Measurements from ENCODE around the gene PLEKHD1. TPM values are rescaled to one million over a fixed set of nuclear protein-coding genes. Genes with fewer than 3 reads are reported as not detected.
A peak's percentile ranks its signal among the peaks of the same experiment; 100 is the strongest.
"Not testable (repeated sequence)": the region's sequence is repeated elsewhere in the genome, so short reads cannot be mapped to it uniquely, and the experiment has no call there.

Gene PLEKHD1
- total RNA-seq, 1 donor from 2014 or later, result 0.37 TPM

DNA sequence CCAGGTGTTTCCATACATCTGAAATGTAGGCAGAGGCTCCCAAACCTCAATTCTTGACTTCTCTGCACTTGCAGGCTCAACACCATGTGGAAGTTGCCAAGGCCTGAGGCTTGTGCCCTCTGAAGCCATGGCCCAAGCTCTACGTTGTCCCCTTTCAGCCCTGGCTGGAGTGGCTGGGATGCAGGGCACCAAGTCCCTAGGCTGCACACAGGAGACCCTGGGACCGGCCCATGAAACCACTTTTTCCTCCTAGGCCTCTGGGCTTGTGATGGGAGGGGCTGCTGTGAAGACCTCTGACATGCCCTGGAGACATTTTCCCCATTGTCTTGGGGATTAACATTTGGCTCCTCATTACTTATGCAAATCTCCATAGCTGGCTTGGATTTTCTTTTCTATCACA lies 6.5 kb upstream of the PLEKHD1 start:
- intact Hi-C loops (cut with micrococcal nuclease); DNase-seq; ATAC-seq: not testable (repeated sequence)

DNA sequence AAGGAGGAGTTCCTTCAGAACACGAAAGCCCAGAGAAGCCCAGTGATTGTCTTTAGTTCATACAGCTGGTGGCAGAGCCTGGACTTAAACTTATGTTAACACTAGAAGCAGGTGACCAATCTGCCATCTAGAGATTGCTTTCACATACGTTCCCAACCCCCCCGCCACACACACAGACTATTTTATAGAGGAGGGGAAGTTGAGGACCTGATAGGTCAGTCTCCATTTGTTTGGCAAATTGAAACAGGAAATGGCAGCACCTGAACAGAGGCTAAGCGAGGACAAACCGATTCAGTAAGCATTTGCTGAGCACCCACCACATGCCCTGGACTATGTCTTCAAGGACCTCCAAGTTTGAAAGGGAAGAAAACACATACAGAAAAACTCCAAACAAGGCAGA lies 4.8 kb upstream of the PLEKHD1 start:
- DNase-seq, result no peak
- no peak for ATAC-seq

DNA sequence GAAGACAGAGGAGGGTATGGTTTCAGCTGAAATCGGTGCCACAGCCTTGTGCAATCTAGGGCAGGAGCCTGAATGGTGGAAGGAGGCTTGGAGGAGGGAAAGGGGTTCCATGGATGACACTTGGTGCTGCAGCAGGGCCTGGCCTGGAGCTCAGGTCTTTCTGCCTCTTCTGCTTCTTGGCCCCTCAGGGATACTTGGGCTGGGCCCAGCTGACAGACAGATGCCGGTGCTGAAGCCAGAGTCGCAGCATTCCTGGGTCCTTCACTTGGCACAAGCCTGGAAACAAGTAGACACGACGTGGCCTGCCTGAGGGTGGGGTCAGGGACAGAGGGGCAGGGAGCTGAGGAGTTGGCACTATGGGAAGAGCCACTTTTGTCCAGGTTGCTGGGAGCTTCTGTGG lies 4.4 kb upstream of the PLEKHD1 start:
- ATAC-seq, result no peak
- intact Hi-C loops (cut with micrococcal nuclease), result no loop called here
- no peak for DNase-seq

More for the DNA sequence above, 4.8 kb upstream of the PLEKHD1 start:
- intact Hi-C loops (cut with micrococcal nuclease), result no loop called here

DNA sequence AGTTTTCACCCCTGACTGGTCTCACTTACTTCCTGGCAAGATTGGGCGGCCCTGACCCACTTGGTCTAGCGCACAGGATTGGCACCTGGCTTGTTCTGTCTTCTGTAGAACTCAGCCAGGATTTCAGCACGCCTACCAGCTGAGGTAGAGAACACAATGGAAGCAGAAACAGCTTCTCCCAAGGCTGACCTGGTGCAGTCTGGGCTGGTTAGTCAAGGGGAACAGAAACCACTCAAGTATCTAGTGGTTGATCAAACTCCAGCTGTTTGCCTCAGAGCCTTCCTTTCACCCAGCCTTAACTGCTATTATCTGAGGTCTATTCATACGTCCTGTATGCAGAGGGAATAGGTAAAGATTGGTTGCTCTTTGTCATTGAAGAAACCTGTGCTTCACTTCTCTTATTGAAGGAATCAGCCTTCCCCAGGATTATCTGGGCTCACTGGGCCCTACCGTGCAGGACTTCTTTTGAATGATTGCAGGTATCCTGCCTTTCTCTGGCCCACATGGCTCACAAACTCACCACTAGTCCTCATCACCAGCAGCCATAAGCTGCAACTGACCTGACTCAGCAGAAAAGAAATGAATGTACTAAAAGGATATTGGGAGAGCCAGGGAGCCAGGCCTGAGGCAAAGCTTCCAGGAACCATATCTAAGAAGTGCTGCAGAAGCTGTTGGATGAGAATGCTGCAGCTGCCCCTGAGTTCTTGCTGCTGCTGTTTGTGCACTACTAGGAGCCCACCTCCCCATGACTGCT lies 2.5 kb upstream of the PLEKHD1 start:
- intact Hi-C loops (cut with micrococcal nuclease), result no loop called here
- no peak for ATAC-seq
- DNase-seq, result no peak

DNA sequence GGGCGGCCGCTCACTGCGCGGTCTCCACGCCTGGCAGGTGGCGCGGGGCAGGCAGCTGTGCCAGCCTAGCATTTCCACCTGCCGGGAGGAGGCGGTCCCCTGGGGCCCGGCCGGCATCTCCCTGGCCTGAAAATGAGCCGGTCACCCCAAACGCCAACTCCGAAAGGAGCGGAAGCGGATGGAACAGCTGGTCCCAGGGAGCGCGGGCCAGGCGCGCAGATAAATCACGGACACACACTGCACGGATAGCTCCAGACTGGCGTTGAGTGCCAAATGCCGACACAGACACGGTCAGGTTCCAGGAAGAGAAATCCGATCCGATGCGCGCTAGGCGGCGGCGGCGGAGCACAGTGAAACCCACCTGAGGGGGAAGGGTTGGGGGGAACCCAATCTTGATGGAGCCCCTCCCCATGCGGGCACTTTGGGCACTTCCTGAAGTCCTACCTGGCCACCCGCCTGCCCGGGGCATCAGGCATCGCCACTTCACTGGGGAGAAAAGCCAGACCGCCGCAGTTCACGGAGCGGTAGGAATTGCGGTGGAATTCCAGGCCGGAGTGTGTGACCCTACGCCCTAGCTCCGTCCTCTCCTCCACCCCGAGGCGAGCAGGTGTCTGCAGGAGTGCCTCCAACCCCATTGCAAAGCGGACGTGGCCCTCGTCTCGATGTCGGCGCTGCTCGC lies 624 bp upstream of the PLEKHD1 start:
- DNase-seq, result peak; percentile 50

DNA sequence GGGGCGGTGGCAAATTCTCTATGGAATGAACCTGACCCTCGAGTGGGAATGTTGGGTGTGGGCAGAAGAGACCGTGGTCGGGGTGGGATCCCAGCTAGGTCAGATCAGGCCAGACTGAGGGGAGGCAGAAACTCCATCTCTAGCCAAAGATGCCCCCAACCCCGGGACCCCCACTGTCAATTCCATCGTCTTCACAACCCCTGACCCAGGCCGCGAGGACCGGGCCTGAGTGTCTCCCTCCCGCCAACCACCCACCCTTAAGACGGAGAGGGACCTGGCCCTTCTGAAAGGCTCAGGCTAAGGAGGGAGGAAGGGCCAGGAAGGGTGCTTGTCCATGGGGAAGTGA lies 760 bp downstream of the PLEKHD1 start:
- no peak for ATAC-seq
- no peak for DNase-seq
- intact Hi-C loops (cut with micrococcal nuclease), result no loop called here

More for the DNA sequence above, 624 bp upstream of the PLEKHD1 start:
- peak; percentile 78 for ATAC-seq
- intact Hi-C loops (cut with micrococcal nuclease), result no loop called here

DNA sequence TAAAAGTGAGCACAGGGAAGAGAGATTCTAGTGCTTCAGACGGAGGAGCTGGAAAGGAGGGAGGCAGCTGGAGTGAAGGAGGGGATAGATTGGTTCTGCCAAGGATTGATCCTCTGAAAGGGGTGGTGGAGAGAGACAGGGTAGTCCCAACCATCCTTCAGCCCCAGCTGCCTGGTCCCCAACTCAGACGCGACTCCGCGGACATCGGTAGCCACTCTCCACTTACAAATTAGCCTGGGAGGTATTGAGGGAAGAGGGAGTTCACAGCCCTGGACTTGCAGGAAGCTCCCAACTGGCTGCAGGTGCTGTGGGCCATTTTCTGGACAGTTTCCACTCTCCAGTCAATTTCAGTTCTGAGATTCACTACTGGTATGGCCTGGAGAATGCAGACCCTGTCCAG lies 1.2 kb downstream of the PLEKHD1 start:
- intact Hi-C loops (cut with micrococcal nuclease), result no loop called here
- no peak for ATAC-seq
- no peak for DNase-seq

DNA sequence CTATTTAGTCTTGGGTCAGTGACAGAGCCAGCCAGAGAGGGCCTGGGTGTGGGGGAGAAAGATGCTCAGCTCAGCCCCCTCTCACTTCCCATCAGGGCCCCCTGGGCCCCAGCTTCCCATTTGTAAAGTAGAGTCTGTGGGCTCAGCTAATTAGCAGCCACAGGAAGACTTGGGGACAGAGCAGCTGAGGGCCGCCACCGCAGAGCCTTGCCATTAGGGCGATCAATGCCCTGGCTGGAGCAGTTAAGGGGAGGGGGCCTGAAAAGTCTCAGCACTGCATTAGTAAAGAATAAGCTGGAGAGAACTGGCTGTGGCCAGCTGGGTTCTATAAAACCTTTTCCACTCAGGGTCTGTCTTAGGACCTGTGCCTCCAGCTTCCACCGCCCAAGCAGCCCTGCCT lies 2.7 kb downstream of the PLEKHD1 start:
- DNase-seq, result no peak
- intact Hi-C loops (cut with micrococcal nuclease), result no loop called here
- no peak for ATAC-seq

DNA sequence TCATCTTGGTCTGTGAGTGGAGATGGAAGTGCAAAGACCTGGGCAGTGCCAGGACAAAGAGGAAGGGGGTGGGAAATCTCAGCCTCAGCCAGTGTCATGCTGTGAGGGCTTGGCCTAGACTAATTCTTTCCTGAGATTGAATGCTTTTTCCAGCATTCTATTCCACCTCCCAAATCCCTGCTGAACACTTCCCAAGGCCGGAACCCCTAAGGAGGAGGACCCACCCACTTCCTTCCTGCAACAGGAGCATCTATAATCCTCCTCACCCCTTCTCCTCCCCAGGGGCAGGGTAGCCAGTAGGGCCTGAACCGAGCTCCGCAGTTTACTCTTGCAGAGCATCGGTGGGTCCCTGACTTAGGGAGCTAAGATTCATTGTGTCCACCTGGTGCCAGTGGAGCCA lies 3.2 kb downstream of the PLEKHD1 start:
- no peak for ATAC-seq
- intact Hi-C loops (cut with micrococcal nuclease), result no loop called here
- no peak for DNase-seq

DNA sequence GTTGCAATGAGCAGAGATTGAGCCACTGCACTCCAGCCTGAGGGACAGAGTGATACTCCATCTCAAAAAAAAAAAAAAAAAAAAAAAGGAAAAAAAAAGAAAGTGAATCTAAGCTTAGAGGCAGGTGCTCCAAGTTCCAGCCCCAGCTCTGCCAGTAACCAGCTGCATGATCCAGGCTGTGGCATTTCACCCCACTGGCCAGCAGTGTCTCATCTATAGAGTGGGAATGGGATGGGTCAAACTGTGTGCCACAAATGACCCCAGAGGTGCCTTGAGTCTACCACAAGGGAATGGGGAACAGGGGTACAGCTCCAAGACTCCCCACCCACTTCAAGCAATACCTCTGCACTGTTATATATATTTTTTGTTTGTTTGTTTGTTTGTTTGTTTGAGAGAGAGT lies 5.0 kb downstream of the PLEKHD1 start:
- DNase-seq, result no peak
- no peak for ATAC-seq
- intact Hi-C loops (cut with micrococcal nuclease), result no loop called here

DNA sequence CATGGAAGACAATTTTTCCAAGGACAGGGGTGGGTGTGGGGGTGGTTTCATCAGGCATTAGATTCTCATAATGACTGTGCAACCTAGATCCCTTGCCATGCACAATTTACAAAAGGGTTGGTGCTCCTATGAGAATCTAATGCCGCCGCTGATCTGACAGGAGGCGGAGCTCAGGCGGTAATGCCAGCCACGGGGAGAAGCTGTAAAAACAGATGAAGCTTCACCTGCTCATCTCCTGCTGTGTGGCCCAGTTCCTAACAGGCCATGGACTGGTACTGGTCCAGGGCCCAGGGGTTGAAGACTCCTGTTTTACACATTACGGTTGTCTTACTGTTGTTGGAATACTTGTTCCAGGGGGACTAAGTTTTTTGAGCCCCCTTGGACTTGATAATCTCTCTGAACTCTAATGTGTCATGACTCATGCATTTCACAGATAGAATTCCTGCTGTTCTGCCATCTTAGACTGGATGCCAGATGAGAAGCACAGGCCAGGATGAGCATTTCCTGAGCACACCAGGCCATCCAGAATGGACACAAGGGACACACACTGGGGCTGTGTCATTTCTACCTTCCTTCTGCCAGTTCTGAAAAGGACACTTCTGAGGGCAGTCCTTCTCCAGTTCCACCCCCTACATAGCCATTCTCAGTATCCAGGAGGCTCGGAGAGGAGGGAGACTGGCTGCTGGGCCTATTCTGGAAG lies 5.8 kb downstream of the PLEKHD1 start:
- intact Hi-C loops (cut with micrococcal nuclease), result no loop called here
- ATAC-seq, result no peak
- no peak for DNase-seq

DNA sequence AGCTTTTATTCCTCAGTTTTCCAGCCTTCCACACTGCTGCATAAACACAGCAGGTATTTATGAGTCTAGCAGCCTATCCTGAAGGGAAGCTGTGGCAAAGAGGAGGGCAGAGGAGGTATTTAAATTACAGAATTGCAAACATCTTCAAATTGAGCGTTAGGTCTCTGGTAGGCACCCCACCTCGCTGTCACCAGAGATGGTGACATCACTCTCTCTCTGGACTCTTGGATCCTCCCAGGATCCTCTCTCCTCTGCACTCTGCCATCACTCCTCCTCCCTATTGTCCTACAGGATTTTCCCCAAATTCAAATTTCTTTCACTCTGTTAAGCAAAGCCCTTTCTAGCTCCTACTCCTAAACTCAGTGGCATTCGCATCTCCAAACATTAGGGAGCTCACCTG lies 6.7 kb downstream of the PLEKHD1 start:
- intact Hi-C loops (cut with micrococcal nuclease), result no loop called here
- DNase-seq, result no peak
- ATAC-seq, result no peak

DNA sequence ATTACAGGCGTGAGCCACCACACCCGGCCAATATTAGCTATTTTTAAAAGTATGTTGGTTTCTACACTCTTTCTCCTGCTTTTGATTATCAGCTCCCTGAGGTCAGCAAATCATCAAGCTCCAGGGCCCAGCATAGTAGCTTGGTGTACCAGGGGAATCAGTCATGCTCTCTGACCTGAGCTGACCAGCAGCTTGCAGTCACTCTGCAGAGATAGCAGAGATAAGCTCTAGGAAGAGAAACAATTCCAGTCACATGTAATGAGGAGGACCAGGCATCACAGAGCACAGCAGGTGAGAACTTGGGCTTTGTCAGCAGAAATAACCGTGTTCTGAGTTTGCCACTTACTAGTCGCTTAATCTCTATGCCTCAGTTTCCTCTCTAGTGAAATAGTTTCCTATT lies 8.5 kb downstream of the PLEKHD1 start:
- ATAC-seq (no peak), DNase-seq (no peak)
- intact Hi-C loops (cut with micrococcal nuclease), result no loop called here

DNA sequence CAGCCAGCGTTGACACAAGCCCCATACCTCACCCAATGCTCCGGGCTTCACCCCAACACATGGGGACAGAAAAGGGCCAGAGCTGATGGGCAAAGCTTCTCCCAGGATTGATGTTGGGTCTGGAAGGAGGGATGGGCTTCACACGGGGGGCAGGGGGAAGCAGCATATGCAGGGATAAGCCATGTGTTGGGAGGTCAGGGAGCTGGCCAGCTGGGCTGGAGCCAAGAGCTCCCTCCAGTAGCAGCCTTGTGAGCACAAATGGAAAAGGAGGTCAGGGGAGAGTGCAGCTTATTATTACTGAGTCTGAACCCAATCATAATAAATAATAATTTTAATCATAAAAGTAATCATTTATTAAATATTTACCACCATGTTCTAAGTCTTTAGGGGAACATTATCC lies 9.3 kb downstream of the PLEKHD1 start:
- ATAC-seq, result no peak
- intact Hi-C loops (cut with micrococcal nuclease), result no loop called here
- no peak for DNase-seq

DNA sequence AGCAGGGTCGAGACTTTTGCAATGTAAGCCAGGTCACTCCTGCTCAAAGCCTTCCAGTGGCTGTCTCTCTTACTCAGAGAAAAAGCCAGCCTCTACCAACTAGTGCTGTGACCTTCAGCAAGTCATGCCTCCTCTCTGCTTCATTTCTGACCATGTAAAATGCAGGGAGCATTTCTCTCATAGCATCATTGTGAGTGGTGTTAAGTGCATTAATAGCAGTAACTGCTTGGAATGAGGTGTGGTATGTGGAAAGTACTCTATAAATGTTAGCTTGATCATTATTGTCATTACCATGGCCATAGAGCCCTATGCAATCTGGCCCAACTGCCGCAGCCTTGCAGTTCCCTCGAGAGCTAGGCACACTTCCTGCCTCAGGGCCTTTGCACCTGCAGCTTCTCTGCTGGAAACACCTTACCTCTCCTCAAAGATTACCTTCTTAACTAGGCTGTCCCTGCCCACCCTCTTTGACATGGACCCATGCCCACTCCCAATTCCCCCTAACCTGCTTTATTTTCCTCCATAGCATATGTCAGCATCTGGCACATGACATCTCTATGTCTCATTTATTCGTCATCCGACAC lies 10.9 kb downstream of the PLEKHD1 start:
- DNase-seq, result no peak
- no peak for ATAC-seq
- intact Hi-C loops (cut with micrococcal nuclease), result no loop called here

DNA sequence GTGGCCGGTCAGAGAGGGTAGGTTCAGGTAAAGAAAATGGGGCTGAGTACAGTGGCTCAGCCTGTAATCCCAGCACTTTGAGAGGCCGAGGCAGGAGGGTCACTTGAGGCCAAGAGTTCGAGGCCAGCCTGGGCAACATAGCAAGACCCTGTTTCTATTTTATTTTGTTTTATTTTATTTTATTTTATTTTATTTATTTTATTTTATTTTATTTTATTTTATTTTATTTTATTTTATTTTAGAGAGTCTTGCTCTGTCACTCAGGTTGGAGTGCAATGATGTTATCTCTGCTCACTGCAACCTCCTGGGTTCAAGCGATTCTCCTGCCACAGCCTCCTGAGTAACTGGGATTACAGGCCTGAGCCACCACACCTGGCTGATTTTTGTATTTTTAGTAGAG lies 13.3 kb downstream of the PLEKHD1 start:
- DNase-seq; ATAC-seq; intact Hi-C loops (cut with micrococcal nuclease): not testable (repeated sequence)

DNA sequence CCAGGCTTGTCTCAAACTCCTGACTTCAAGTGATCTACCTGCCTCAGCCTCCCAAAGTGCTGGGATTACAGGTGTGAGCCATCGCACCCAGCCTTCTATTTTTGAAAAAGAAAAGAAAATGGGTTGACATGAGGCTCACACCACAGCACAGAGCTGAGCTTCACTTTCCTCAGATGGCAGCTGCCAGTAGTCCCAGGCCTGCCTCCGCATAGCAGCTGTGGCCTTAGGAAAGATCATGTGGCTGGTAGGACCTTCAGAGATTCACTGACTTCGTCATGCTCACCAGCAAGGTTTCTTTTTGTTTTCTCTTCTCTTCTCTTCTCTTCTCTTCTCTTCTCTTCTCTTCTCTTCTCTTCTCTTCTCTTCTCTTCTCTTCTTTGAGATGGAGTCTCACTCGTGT lies 13.8 kb downstream of the PLEKHD1 start:
- DNase-seq, result not testable (repeated sequence)

DNA sequence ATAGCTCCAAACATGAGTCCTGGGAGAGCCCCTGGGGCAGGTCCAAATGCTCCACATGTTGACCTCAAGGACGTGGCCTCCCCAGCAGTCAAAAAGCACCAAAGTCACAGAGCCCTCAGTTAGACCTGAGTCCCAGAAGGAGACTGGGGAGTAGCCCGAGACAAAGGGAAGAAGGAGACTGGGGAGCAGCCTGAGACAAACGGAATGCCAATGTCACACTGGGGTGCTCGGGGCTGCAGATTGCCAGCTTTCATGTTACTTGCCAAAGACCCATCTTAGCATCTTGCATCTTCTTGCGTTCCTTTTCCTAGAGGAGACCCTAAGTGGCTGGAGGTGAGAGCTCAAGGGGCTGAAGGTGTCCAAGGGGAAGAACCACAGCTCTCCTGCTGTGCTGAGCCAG lies 14.9 kb downstream of the PLEKHD1 start:
- no peak for DNase-seq
- no peak for ATAC-seq
- intact Hi-C loops (cut with micrococcal nuclease), result no loop called here

More for the DNA sequence above, 13.8 kb downstream of the PLEKHD1 start:
- intact Hi-C loops (cut with micrococcal nuclease); ATAC-seq: not testable (repeated sequence)

DNA sequence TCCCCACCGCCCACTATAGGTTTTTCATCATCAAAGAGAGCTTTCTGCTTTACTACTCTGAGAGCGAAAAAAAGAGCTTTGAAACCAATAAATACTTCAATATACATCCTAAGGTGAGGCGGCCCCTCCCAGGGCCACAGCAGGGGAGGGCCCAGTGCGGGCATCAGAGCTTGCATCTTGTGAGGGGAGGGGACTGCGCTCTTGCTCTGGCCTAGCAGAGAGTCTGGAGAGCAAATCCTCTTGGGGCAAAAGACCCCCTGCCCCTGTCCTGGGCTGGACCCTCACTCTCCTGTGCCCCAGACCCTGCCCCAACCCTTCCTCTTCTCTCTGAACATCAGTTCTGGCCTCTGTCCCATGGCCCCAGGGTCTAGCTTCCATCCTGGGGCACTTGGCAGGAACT lies 15.6 kb downstream of the PLEKHD1 start:
- ATAC-seq, result no peak
- intact Hi-C loops (cut with micrococcal nuclease), result no loop called here
- DNase-seq, result no peak

DNA sequence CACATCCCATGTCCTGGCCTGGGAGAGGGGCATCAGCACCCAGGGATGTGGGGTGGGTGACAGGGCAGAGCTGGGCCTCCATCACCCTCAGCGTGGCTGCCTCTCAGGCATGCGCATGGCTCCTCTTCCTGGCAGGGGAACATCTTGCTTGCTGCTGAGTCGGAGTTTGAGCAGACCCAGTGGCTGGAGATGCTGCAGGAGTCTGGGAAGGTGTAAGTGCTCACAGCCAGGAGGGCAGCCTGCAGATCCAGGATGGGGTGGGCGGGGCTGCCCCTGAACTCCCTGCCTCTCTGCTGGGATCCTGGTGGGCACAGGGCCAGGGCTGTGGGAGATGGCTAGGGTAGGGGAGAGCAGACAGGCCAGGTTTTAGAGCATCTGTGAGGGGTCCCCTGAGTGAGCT lies 16.2 kb downstream of the PLEKHD1 start:
- ATAC-seq, result peak; percentile 15
- intact Hi-C loops (cut with micrococcal nuclease), result no loop called here
- DNase-seq, result no peak
